ENCODE results near the gene TNKS1BP1.

TNKS1BP1 gene

GRCh38 chr11:57273448-57274058, 51.2 kb downstream of the TNKS1BP1 start:
- Histone ChIP-seq H3K9ac (ENCODE audit: low read depth, low read length, poor library complexity) (no peak overlapping the region), H3K27ac (replicated peaks; ENCODE audit: low read length) (no peak overlapping the region), H2BK15ac (ENCODE audit: low read length) (no peak overlapping the region), H3K18ac (ENCODE audit: low read length) (no peak overlapping the region), H4K91ac (ENCODE audit: low read depth, low read length, poor library complexity) (no peak overlapping the region), H3K4me3 (ENCODE audit: low read length in 2 of 2) (no peak overlapping the region), H3K9me3 (replicated peaks in 1 of 2; ENCODE audit: control insufficient read depth in 2 of 2, insufficient read depth in 1 of 2, low read depth in 1 of 2, low read length in 2 of 2) (peaks cover 0 to 5% of the 10 kb centered on the region in 2 donors), H3K4me1 (ENCODE audit: control insufficient read depth in 2 of 2, insufficient read depth in 1 of 2, low read depth in 1 of 2, low read length in 2 of 2) (peaks cover 4 to 5% of the 10 kb centered on the region in 2 donors), H4K8ac (ENCODE audit: low read depth, low read length) (no peak overlapping the region), H3K14ac (ENCODE audit: low read length) (no peak overlapping the region), H2AK5ac (ENCODE audit: low read depth, low read length) (no peak overlapping the region), H3K23ac (ENCODE audit: low read depth, low read length, poor library complexity) (no peak overlapping the region), H3K27me3 (ENCODE audit: control insufficient read depth in 3 of 3, insufficient read depth in 3 of 3, low read depth in 1 of 3, low read length in 3 of 3) (peaks cover 0 to 20% (median 0%) of the 10 kb centered on the region in 3 experiments), H3K4me2 (ENCODE audit: insufficient read depth, low read length, poor library complexity, severe bottlenecking) (no peak overlapping the region), H3K4ac (ENCODE audit: low read length) (no peak overlapping the region), H3K36me3 (replicated peaks in 1 of 2; ENCODE audit: control insufficient read depth in 2 of 2, insufficient read depth in 2 of 2, low read length in 2 of 2) (no peaks in the 10 kb centered on the region), H2BK120ac (ENCODE audit: low read depth, low read length) (no peak overlapping the region), H2BK5ac (ENCODE audit: low read length) (no peak overlapping the region), H2BK12ac (ENCODE audit: low read length) (no peak overlapping the region), H3K79me1 (ENCODE audit: low read depth, low read length) (no peaks in the 10 kb centered on the region), H2AFZ (ENCODE audit: low read length) (no peak overlapping the region)
- WGBS, 2 donors (ENCODE audit: extremely low coverage in 2 of 2, insufficient read length in 2 of 2, insufficient replicate concordance in 1 of 2) = no CpG with 5 or more reads among the region's 4 CpGs
- DNase-seq (ENCODE audit: low spot score) = no peak

- H3K4me2 ChIP-seq (ENCODE audit: insufficient read depth, low read length, poor library complexity, severe bottlenecking) = no peak overlapping the region
- H2BK120ac ChIP-seq (ENCODE audit: low read depth, low read length) = no peak overlapping the region
- no peak overlapping the region for H2BK12ac ChIP-seq (ENCODE audit: low read length)
- H2AK5ac ChIP-seq (ENCODE audit: low read depth, low read length) = no peak overlapping the region
- no peak overlapping the region for H4K8ac ChIP-seq (ENCODE audit: low read depth, low read length)
- no peak overlapping the region for H2BK15ac ChIP-seq (ENCODE audit: low read length)
- peaks cover 0 to 20% (median 0%) of the 10 kb centered on the region in 3 experiments for H3K27me3 ChIP-seq (ENCODE audit: control insufficient read depth in 3 of 3, insufficient read depth in 3 of 3, low read depth in 1 of 3, low read length in 3 of 3)
- no peaks in the 10 kb centered on the region for H3K4me1 ChIP-seq (ENCODE audit: control insufficient read depth in 2 of 2, insufficient read depth in 1 of 2, low read depth in 1 of 2, low read length in 2 of 2)
- H3K4me3 ChIP-seq (ENCODE audit: low read length in 2 of 2) = no peak overlapping the region
- no peak overlapping the region for H2BK5ac ChIP-seq (ENCODE audit: low read length)
- no peaks in the 10 kb centered on the region for H3K36me3 ChIP-seq (replicated peaks in 1 of 2; ENCODE audit: control insufficient read depth in 2 of 2, insufficient read depth in 2 of 2, low read length in 2 of 2)
- H3K4ac ChIP-seq (ENCODE audit: low read length) = no peak overlapping the region
- WGBS, 2 donors (ENCODE audit: extremely low coverage in 2 of 2, insufficient read length in 2 of 2, insufficient replicate concordance in 1 of 2) = no CpG with 5 or more reads among the region's 3 CpGs
- no peak overlapping the region for H3K9ac ChIP-seq (ENCODE audit: low read depth, low read length, poor library complexity)
- H3K27ac ChIP-seq (replicated peaks; ENCODE audit: low read length) = no peak overlapping the region
- H3K9me3 ChIP-seq (replicated peaks in 1 of 2; ENCODE audit: control insufficient read depth in 2 of 2, insufficient read depth in 1 of 2, low read depth in 1 of 2, low read length in 2 of 2) = peaks cover 0 to 5% of the 10 kb centered on the region in 2 donors
- no peak for DNase-seq (ENCODE audit: low spot score)
- H3K79me1 ChIP-seq (ENCODE audit: low read depth, low read length) = no peaks in the 10 kb centered on the region
- H4K91ac ChIP-seq (ENCODE audit: low read depth, low read length, poor library complexity) = no peak overlapping the region
- H3K23ac ChIP-seq (ENCODE audit: low read depth, low read length, poor library complexity) = no peak overlapping the region
- no peak overlapping the region for H3K14ac ChIP-seq (ENCODE audit: low read length)
- no peak overlapping the region for H3K18ac ChIP-seq (ENCODE audit: low read length)
- H2AFZ ChIP-seq (ENCODE audit: low read length) = peak overlapping the region; percentile 42
Measured at GRCh38 chr11:57269571-57270021, 55.2 kb downstream of the TNKS1BP1 start.

GRCh38 chr11:57266157-57266556, 58.6 kb downstream of the TNKS1BP1 start:
- Histone ChIP-seq H3K27ac (replicated peaks; ENCODE audit: low read length) (no peak overlapping the region), H3K4me3 (ENCODE audit: low read length in 2 of 2) (no peak overlapping the region), H3K9me3 (replicated peaks in 1 of 2; ENCODE audit: control insufficient read depth in 2 of 2, insufficient read depth in 1 of 2, low read depth in 1 of 2, low read length in 2 of 2) (no peaks in the 10 kb centered on the region), H4K8ac (ENCODE audit: low read depth, low read length) (no peak overlapping the region), H3K23ac (ENCODE audit: low read depth, low read length, poor library complexity) (no peak overlapping the region), H3K4me2 (ENCODE audit: insufficient read depth, low read length, poor library complexity, severe bottlenecking) (no peak overlapping the region), H3K14ac (ENCODE audit: low read length) (no peak overlapping the region), H4K91ac (ENCODE audit: low read depth, low read length, poor library complexity) (no peak overlapping the region), H2AK5ac (ENCODE audit: low read depth, low read length) (no peak overlapping the region), H3K27me3 (ENCODE audit: control insufficient read depth in 3 of 3, insufficient read depth in 3 of 3, low read depth in 1 of 3, low read length in 3 of 3) (peaks cover 0 to 16% (median 0%) of the 10 kb centered on the region in 3 experiments), H3K4ac (ENCODE audit: low read length) (no peak overlapping the region), H3K36me3 (replicated peaks in 1 of 2; ENCODE audit: control insufficient read depth in 2 of 2, insufficient read depth in 2 of 2, low read length in 2 of 2) (no peaks in the 10 kb centered on the region), H3K4me1 (ENCODE audit: control insufficient read depth in 2 of 2, insufficient read depth in 1 of 2, low read depth in 1 of 2, low read length in 2 of 2) (no peaks in the 10 kb centered on the region), H2BK12ac (ENCODE audit: low read length) (no peak overlapping the region), H3K9ac (ENCODE audit: low read depth, low read length, poor library complexity) (no peak overlapping the region), H2BK5ac (ENCODE audit: low read length) (no peak overlapping the region), H2BK15ac (ENCODE audit: low read length) (no peak overlapping the region), H3K79me1 (ENCODE audit: low read depth, low read length) (no peaks in the 10 kb centered on the region), H2BK120ac (ENCODE audit: low read depth, low read length) (no peak overlapping the region), H2AFZ (ENCODE audit: low read length) (no peak overlapping the region), H3K18ac (ENCODE audit: low read length) (no peak overlapping the region)
- no peak for DNase-seq (ENCODE audit: low spot score)

- no peak overlapping the region for H3K23ac ChIP-seq (ENCODE audit: low read depth, low read length, poor library complexity)
- no peak overlapping the region for H4K91ac ChIP-seq (ENCODE audit: low read depth, low read length, poor library complexity)
- H3K4me2 ChIP-seq (ENCODE audit: insufficient read depth, low read length, poor library complexity, severe bottlenecking) = no peak overlapping the region
- no peaks in the 10 kb centered on the region for H3K4me1 ChIP-seq (ENCODE audit: control insufficient read depth in 2 of 2, insufficient read depth in 1 of 2, low read depth in 1 of 2, low read length in 2 of 2)
- no peaks in the 10 kb centered on the region for H3K79me1 ChIP-seq (ENCODE audit: low read depth, low read length)
- DNase-seq (ENCODE audit: low spot score) = no peak
- H2BK15ac ChIP-seq (ENCODE audit: low read length) = no peak overlapping the region
- no peak overlapping the region for H2AK5ac ChIP-seq (ENCODE audit: low read depth, low read length)
- H3K36me3 ChIP-seq (replicated peaks in 1 of 2; ENCODE audit: control insufficient read depth in 2 of 2, insufficient read depth in 2 of 2, low read length in 2 of 2) = no peaks in the 10 kb centered on the region
- no peak overlapping the region for H2BK120ac ChIP-seq (ENCODE audit: low read depth, low read length)
- no peak overlapping the region for H2BK12ac ChIP-seq (ENCODE audit: low read length)
- no CpG with 5 or more reads among the region's 7 CpGs for WGBS, 2 donors (ENCODE audit: extremely low coverage in 2 of 2, insufficient read length in 2 of 2, insufficient replicate concordance in 1 of 2)
- H4K8ac ChIP-seq (ENCODE audit: low read depth, low read length) = no peak overlapping the region
- no peak overlapping the region for H3K9ac ChIP-seq (ENCODE audit: low read depth, low read length, poor library complexity)
- H3K18ac ChIP-seq (ENCODE audit: low read length) = no peak overlapping the region
- no peak overlapping the region for H2AFZ ChIP-seq (ENCODE audit: low read length)
- H3K27ac ChIP-seq (replicated peaks; ENCODE audit: low read length) = no peak overlapping the region
- no peaks in the 10 kb centered on the region for H3K9me3 ChIP-seq (replicated peaks in 1 of 2; ENCODE audit: control insufficient read depth in 2 of 2, insufficient read depth in 1 of 2, low read depth in 1 of 2, low read length in 2 of 2)
- H3K14ac ChIP-seq (ENCODE audit: low read length) = no peak overlapping the region
- no peak overlapping the region for H3K4ac ChIP-seq (ENCODE audit: low read length)
- H3K4me3 ChIP-seq (ENCODE audit: low read length in 2 of 2) = no peak overlapping the region
- H3K27me3 ChIP-seq (ENCODE audit: control insufficient read depth in 3 of 3, insufficient read depth in 3 of 3, low read depth in 1 of 3, low read length in 3 of 3) = no peaks in the 10 kb centered on the region
- no peak overlapping the region for H2BK5ac ChIP-seq (ENCODE audit: low read length)
Measured at GRCh38 chr11:57263351-57263750, 61.4 kb downstream of the TNKS1BP1 start.
